ENCODE results near the gene FANK1. TPM values are rescaled to one million over a fixed set of nuclear protein-coding genes. Genes with fewer than 3 reads are reported as not detected.

Gene FANK1
- polyA plus RNA-seq, 3 donors, result 0.20 TPM; not detected in 2

DNA sequence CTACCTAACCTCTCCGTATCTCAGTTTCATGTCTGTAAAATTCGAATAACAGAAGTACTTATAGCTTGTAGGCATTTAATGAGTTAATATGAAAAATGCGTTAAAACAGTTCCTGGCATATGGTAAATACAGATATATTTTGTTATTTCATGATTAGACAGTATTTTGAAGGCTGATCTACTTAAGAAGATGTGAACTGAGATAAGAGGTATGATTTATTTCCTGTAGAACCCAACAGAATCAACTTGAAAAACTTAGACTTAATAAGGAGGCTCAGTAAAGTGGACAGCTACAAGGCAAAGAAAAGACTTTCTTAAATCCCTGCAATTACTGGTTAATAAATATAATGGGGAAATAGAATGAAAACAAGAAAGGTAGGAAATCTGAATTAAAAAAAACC, 103.3 kb downstream of the FANK1 start:
- Histone ChIP-seq H3K36me3 (replicated peaks in 1 of 2; ENCODE audit: control insufficient read depth in 1 of 2, insufficient read depth in 2 of 2, low read length in 2 of 2) (no peaks in the 10 kb centered on the region), H3K4me2 (replicated peaks; ENCODE audit: extremely low read depth, low read length, poor library complexity, severe bottlenecking) (no peak overlapping the region), H3K9ac (ENCODE audit: insufficient read depth, low read length, poor library complexity, severe bottlenecking) (no peak overlapping the region), H3K4me1 (ENCODE audit: control insufficient read depth in 1 of 2, insufficient read depth in 2 of 2, low read length in 2 of 2) (no peaks in the 10 kb centered on the region), H3K27me3 (ENCODE audit: control insufficient read depth in 2 of 2, insufficient read depth in 2 of 2, low read length in 2 of 2) (no peaks in the 10 kb centered on the region), H4K20me1 (ENCODE audit: insufficient read depth, low read length) (no peaks in the 10 kb centered on the region), H3K4me3 (replicated peaks in 1 of 3; ENCODE audit: low read depth in 2 of 3, low read length in 3 of 3) (no peak overlapping the region), H3K9me3 (replicated peaks in 1 of 2; ENCODE audit: control insufficient read depth in 1 of 2, insufficient read depth in 1 of 2, low read length in 2 of 2) (no peaks in the 10 kb centered on the region), H3K79me2 (ENCODE audit: insufficient read depth, low read length) (no peaks in the 10 kb centered on the region), H3K27ac (ENCODE audit: low read depth in 1 of 2, low read length in 2 of 2) (no peak overlapping the region), H2AFZ (ENCODE audit: insufficient read depth, low read depth, low read length, poor library complexity, severe bottlenecking) (no peak overlapping the region)
- Mint-ChIP-seq H3K4me3 (no peak overlapping the region), H3K9me3 (no peaks in the 10 kb centered on the region), H3K4me1 (no peaks in the 10 kb centered on the region), H3K27ac (no peak overlapping the region), H3K27me3 (ENCODE audit: low read depth in 3 of 3) (peaks cover 0 to 3% (median 0%) of the 10 kb centered on the region in 3 donors), H3K36me3 (no peaks in the 10 kb centered on the region)
- DNase-seq, result no peak
- TF ChIP-seq, protein P1, sequence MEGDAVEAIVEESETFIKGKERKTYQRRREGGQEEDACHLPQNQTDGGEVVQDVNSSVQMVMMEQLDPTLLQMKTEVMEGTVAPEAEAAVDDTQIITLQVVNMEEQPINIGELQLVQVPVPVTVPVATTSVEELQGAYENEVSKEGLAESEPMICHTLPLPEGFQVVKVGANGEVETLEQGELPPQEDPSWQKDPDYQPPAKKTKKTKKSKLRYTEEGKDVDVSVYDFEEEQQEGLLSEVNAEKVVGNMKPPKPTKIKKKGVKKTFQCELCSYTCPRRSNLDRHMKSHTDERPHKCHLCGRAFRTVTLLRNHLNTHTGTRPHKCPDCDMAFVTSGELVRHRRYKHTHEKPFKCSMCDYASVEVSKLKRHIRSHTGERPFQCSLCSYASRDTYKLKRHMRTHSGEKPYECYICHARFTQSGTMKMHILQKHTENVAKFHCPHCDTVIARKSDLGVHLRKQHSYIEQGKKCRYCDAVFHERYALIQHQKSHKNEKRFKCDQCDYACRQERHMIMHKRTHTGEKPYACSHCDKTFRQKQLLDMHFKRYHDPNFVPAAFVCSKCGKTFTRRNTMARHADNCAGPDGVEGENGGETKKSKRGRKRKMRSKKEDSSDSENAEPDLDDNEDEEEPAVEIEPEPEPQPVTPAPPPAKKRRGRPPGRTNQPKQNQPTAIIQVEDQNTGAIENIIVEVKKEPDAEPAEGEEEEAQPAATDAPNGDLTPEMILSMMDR (IDR thresholded peaks at IDR 0.05), result no peak
- 100% methylated on average over 1 of the region's 3 CpGs for WGBS (ENCODE audit: insufficient coverage)
- intact Hi-C loops (cut with micrococcal nuclease), result no loop called here

DNA sequence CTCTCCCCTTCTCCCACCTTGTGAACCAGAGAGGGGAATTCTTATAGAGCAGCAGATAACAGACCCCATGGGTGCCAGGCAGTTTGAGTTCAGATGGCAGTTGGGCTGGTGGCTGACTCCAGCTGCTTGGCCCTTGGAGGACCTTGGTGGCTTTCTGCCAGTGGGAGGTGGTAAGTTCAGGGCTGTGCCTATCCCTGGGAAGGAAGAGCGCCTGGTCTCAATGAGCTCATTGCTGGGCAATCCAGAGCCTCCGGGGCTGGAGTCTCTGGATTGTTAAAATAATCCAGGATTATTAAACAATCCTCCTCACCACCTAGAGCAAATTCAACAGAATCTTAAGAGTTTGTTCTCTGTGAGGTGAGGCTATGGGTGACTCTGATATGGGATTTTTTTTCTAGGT, 105.2 kb downstream of the FANK1 start:
- peaks cover 0 to 3% (median 0%) of the 10 kb centered on the region in 3 donors for H3K27me3 Mint-ChIP-seq (ENCODE audit: low read depth in 3 of 3)
- no peaks in the 10 kb centered on the region for H3K79me2 ChIP-seq (ENCODE audit: insufficient read depth, low read length)
- H3K9me3 Mint-ChIP-seq, result no peaks in the 10 kb centered on the region
- no peak overlapping the region for H3K4me3 ChIP-seq (replicated peaks in 1 of 3; ENCODE audit: low read depth in 2 of 3, low read length in 3 of 3)
- WGBS (ENCODE audit: insufficient coverage), result no CpG with 5 or more reads among the region's 2 CpGs
- no peaks in the 10 kb centered on the region for H4K20me1 ChIP-seq (ENCODE audit: insufficient read depth, low read length)
- H3K4me3 Mint-ChIP-seq, result no peak overlapping the region
- no peaks in the 10 kb centered on the region for H3K27me3 ChIP-seq (ENCODE audit: control insufficient read depth in 2 of 2, insufficient read depth in 2 of 2, low read length in 2 of 2)
- H3K4me1 Mint-ChIP-seq, result no peaks in the 10 kb centered on the region
- no peak overlapping the region for H3K27ac Mint-ChIP-seq
- H3K4me2 ChIP-seq (replicated peaks; ENCODE audit: extremely low read depth, low read length, poor library complexity, severe bottlenecking), result no peak overlapping the region
- intact Hi-C loops (cut with micrococcal nuclease), result no loop called here
- DNase-seq, result no peak
- H3K36me3 ChIP-seq (replicated peaks in 1 of 2; ENCODE audit: control insufficient read depth in 1 of 2, insufficient read depth in 2 of 2, low read length in 2 of 2), result no peaks in the 10 kb centered on the region
- no peaks in the 10 kb centered on the region for H3K9me3 ChIP-seq (replicated peaks in 1 of 2; ENCODE audit: control insufficient read depth in 1 of 2, insufficient read depth in 1 of 2, low read length in 2 of 2)
- no peaks in the 10 kb centered on the region for H3K4me1 ChIP-seq (ENCODE audit: control insufficient read depth in 1 of 2, insufficient read depth in 2 of 2, low read length in 2 of 2)
- no peaks in the 10 kb centered on the region for H3K36me3 Mint-ChIP-seq
- TF ChIP-seq, protein P1 (IDR thresholded peaks at IDR 0.05), result no peak
- no peak overlapping the region for H3K27ac ChIP-seq (ENCODE audit: low read depth in 1 of 2, low read length in 2 of 2)
- no peak overlapping the region for H2AFZ ChIP-seq (ENCODE audit: insufficient read depth, low read depth, low read length, poor library complexity, severe bottlenecking)
- H3K9ac ChIP-seq (ENCODE audit: insufficient read depth, low read length, poor library complexity, severe bottlenecking), result no peak overlapping the region

Data from CD14-positive monocyte (primary cell).